NT2/D1 (cell line): ENCODE results near the gene DOCK6.

ENCODE experiments used
- SUZ12 ChIP-seq: IDR thresholded peaks from 2 replicates; pipeline ENCODE4 v1.6.1; 2011; ENCODE audit not compliant: insufficient read length, insufficient read depth; ENCODE audit errors: extremely low read depth
- YY1 ChIP-seq: IDR thresholded peaks from 2 replicates; pipeline ENCODE4 v1.6.1; 2011; ENCODE audit not compliant: insufficient read length, insufficient read depth
- ZNF274 ChIP-seq: IDR thresholded peaks from 2 replicates; pipeline ENCODE4 v1.6.1; 2011; ENCODE audit warnings: mild to moderate bottlenecking, low read depth, low read length

DNA sequence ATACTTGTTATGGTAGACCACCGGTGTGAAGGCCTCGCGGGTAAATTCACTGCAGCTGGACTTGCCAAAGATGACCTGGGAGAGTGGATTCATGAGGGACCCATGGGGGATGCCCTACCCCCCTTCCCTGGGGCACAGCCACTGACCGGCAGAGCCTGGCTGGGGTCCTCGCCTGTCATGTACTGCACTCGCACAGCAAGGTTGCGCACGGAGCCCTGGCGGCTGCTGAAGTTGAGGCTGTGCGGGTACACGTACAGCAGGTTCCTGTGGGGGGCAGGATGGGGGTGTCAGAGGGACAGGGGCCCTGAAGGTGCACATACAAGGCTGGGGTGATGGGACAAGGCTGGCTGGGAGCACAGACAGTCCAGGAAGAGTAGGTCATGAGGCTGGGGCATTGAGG lies 24.3 kb downstream of the DOCK6 start:
- no peak for TF ChIP-seq ZNF274
- no peak for TF ChIP-seq YY1
- TF ChIP-seq SUZ12: no peak
